H7 (cell line): ENCODE data around the gene ZNF778. TPM values are rescaled to one million over a fixed set of nuclear protein-coding genes. Genes with fewer than 3 reads are reported as not detected.

Experiments
- DNase-seq: peaks from one replicate; pipeline ENCODE4 v3.0.0; 2012
- H3K27me3 ChIP-seq: 2 replicates; pipeline ENCODE4 v1.6.0; 2011; ENCODE audit warnings: mild to moderate bottlenecking, low read length; ENCODE audit not compliant: control insufficient read depth, insufficient read depth
- H3K36me3 ChIP-seq: replicated peaks from 2 replicates; pipeline ENCODE4 v1.5.1; 2011; ENCODE audit warnings: low read length; ENCODE audit not compliant: control insufficient read depth, insufficient read depth
- H3K4me3 ChIP-seq: 2 replicates; pipeline ENCODE4 v1.5.1; 2011; ENCODE audit warnings: low read depth, mild to moderate bottlenecking, control low read depth, low read length, moderate library complexity; ENCODE audit not compliant: insufficient read depth
- total RNA-seq: library from RNA; depleted of rRNA; stranded (reverse); fragments of >200 nt; shearing (Covaris generic); gene quantifications from 2 replicates; pipeline ENCODE4 v1.2.3, GENCODE V29; 2014; rRNA removed

The ZNF778 gene
- 10.1 and 12.3 TPM in 2 replicates for total RNA-seq

- H3K27me3 ChIP-seq = no peaks in the 10 kb centered on the region
- peak; percentile 97 for DNase-seq
- H3K4me3 ChIP-seq = peak within 1 kb of the TSS; percentile 91
- H3K36me3 ChIP-seq = no peaks in the 10 kb centered on the region; the same call in 1 of the 2 replicates
Observed at GRCh38 chr16:89217388-89218191, at the start of gene ZNF778. TSS of gene ZNF778 (plus strand) at chr16:89217703. CDS start at chr16:89221128, 3,425 bp downstream.

GRCh38 chr16:89168381-89169189 lies 48.9 kb upstream of the ZNF778 start:
- Histone ChIP-seq H3K4me3 (no peak overlapping the region), H3K36me3 (no peaks in the 10 kb centered on the region), H3K27me3 (peaks cover 14% of the 10 kb centered on the region)
- no peak for DNase-seq

GRCh38 chr16:89169778-89170177 lies 47.7 kb upstream of the ZNF778 start:
- Histone ChIP-seq H3K4me3 (no peak overlapping the region), H3K36me3 (no peaks in the 10 kb centered on the region), H3K27me3 (peaks cover 14% of the 10 kb centered on the region)
- no peak for DNase-seq

GRCh38 chr16:89170346-89171215 lies 46.9 kb upstream of the ZNF778 start:
- peak overlapping the region; percentile 52 for H3K4me3 ChIP-seq
- peak; percentile 93 for DNase-seq
- H3K27me3 ChIP-seq = peaks cover 14% of the 10 kb centered on the region
- H3K36me3 ChIP-seq = no peaks in the 10 kb centered on the region

GRCh38 chr16:89171216-89172170 lies 46.0 kb upstream of the ZNF778 start, which contains the start of gene CDH15:
TSS of gene CDH15 (plus strand) at chr16:89171748. CDS start at chr16:89171832, 84 bp downstream.
- H3K36me3 ChIP-seq = no peaks in the 10 kb centered on the region
- H3K4me3 ChIP-seq = peak within 1 kb of the TSS; percentile 52
- H3K27me3 ChIP-seq = peaks cover 14% of the 10 kb centered on the region
- DNase-seq = peak; percentile 100

GRCh38 chr16:89172171-89172527 lies 45.4 kb upstream of the ZNF778 start:
- H3K27me3 ChIP-seq = peaks cover 14% of the 10 kb centered on the region
- no peak for DNase-seq
- H3K4me3 ChIP-seq = no peak overlapping the region
- no peaks in the 10 kb centered on the region for H3K36me3 ChIP-seq

- no peaks in the 10 kb centered on the region for H3K36me3 ChIP-seq
- no peak for DNase-seq
- peaks cover 14% of the 10 kb centered on the region for H3K27me3 ChIP-seq
- no peak overlapping the region for H3K4me3 ChIP-seq
Observed at GRCh38 chr16:89172528-89173173, 44.9 kb upstream of the ZNF778 start.

- no peak for DNase-seq
- no peak overlapping the region for H3K4me3 ChIP-seq
- H3K36me3 ChIP-seq = no peaks in the 10 kb centered on the region
- peaks cover 14% of the 10 kb centered on the region for H3K27me3 ChIP-seq
Observed at GRCh38 chr16:89173174-89173921, 44.2 kb upstream of the ZNF778 start.

- Histone ChIP-seq H3K36me3 (no peaks in the 10 kb centered on the region), H3K27me3 (peaks cover 14% of the 10 kb centered on the region), H3K4me3 (no peak overlapping the region)
- DNase-seq = no peak
Observed at GRCh38 chr16:89174055-89174827, 43.3 kb upstream of the ZNF778 start.

- no peak for DNase-seq
- no peaks in the 10 kb centered on the region for H3K36me3 ChIP-seq
- H3K4me3 ChIP-seq = no peak overlapping the region
- H3K27me3 ChIP-seq = peaks cover 12% of the 10 kb centered on the region
Observed at GRCh38 chr16:89174877-89175276, 42.6 kb upstream of the ZNF778 start.

GRCh38 chr16:89175280-89176146 lies 42.0 kb upstream of the ZNF778 start:
- Histone ChIP-seq H3K27me3 (peaks cover 8% of the 10 kb centered on the region), H3K36me3 (no peaks in the 10 kb centered on the region), H3K4me3 (no peak overlapping the region)
- DNase-seq = no peak
